Small intestine (tissue), 7 donors: Measurements from ENCODE around the gene PLA2G12A. TPM values are rescaled to one million over a fixed set of nuclear protein-coding genes. Genes with fewer than 3 reads are reported as not detected.
"Not testable (repeated sequence)": the region's sequence is repeated elsewhere in the genome, so short reads cannot be mapped to it uniquely, and the experiment has no call there.

ENCODE experiments used
- DNase-seq, 2 donors: peaks; one replicate each; pipeline versions ENCODE4 v3.0.0 to v3.0.0-alpha.2; 2013
- FAIRE-seq: peaks from 2 replicates; lab custom pipeline; 2012; peaks lifted over from hg19 to GRCh38; lab: Jason Lieb, UNC
- H3K27ac ChIP-seq, 3 donors: one replicate each; pipeline ENCODE4 v1.5.1; 2013; ENCODE audit warnings: low read length in 2 of 3, mild to moderate bottlenecking in 2 of 3, control low read depth in 1 of 3, inconsistent platforms in 1 of 3, low read depth in 1 of 3, moderate library complexity in 1 of 3
- H3K27me3 ChIP-seq, 3 donors: one replicate each; pipeline ENCODE4 v1.6.1; 2013; ENCODE audit warnings: low read length in 3 of 3, inconsistent platforms in 1 of 3; ENCODE audit not compliant: control insufficient read depth in 3 of 3, insufficient read depth in 3 of 3
- H3K36me3 ChIP-seq, 3 donors: one replicate each; pipeline ENCODE4 v1.6.1; 2013; ENCODE audit warnings: low read length in 3 of 3, inconsistent platforms in 1 of 3, low read depth in 1 of 3, mild to moderate bottlenecking in 1 of 3, moderate library complexity in 1 of 3; ENCODE audit not compliant: control insufficient read depth in 3 of 3, insufficient read depth in 2 of 3
- H3K4me1 ChIP-seq, 3 donors: one replicate each; pipeline ENCODE4 v1.6.1; 2013; ENCODE audit warnings: low read length in 2 of 3, inconsistent platforms in 1 of 3, low read depth in 1 of 3, mild to moderate bottlenecking in 1 of 3, moderate library complexity in 1 of 3; ENCODE audit not compliant: control insufficient read depth in 3 of 3, insufficient read depth in 2 of 3
- H3K4me3 ChIP-seq, 3 donors: one replicate each; pipeline ENCODE4 v1.5.1; 2013; ENCODE audit warnings: low read length in 3 of 3, control low read depth in 1 of 3, inconsistent platforms in 1 of 3, low read depth in 1 of 3, mild to moderate bottlenecking in 1 of 3, moderate library complexity in 1 of 3
- H3K9me3 ChIP-seq, 2 donors: one replicate each; pipeline ENCODE4 v1.6.1; 2013; ENCODE audit warnings: low read depth in 1 of 2, low read length in 1 of 2; ENCODE audit not compliant: control insufficient read depth in 2 of 2, insufficient read depth in 1 of 2
- WGBS, 3 donors: extraction: QIAGEN DNeasy Blood & Tissue Kit; methylation state at CpG; one replicate each; pipeline ENCODE4 v1.1.7; 2013; 5-methylcytosine and 5-hydroxymethylcytosine counted together
- polyA plus RNA-seq, 4 donors: library from polyadenylated mRNA; stranded (reverse) in 3 of 4; unstranded in 1 of 4; fragments of 200-250 nt in 3 of 4; fragments of 120-200 nt in 1 of 4; gene quantifications; one replicate each; pipeline versions ENCODE4 v1.2.1 to v1.2.3, GENCODE V29; 2013
- donor health status: healthy with polysubstance abuse.
- donor health status: control.
- donor health status: control.
- donor health status: Bipolar disorder and iron deficiency.
- donor health status: healthy.

PLA2G12A gene
- polyA plus RNA-seq, 4 donors, result 11.4 to 91.9 (median 51.5) TPM

- DNase-seq (no peak), FAIRE-seq (no peak)
Measured at GRCh38 chr4:109682875-109683274, 47.0 kb downstream of the PLA2G12A start.

GRCh38 chr4:109678925-109679324 lies 50.9 kb downstream of the PLA2G12A start:
- not testable (repeated sequence) for H3K4me1 ChIP-seq, FAIRE-seq, DNase-seq, H3K27ac ChIP-seq, H3K36me3 ChIP-seq, H3K4me3 ChIP-seq, H3K27me3 ChIP-seq
- 98 to 100% (median 98%) methylated on average over 14 of the region's 14 CpGs for WGBS, 3 donors
- peaks cover 0 to 29% of the 10 kb centered on the region in 2 donors for H3K9me3 ChIP-seq

More at GRCh38 chr4:109682875-109683274, 47.0 kb downstream of the PLA2G12A start:
- Histone ChIP-seq H3K36me3 (peaks cover 5 to 13% (median 6%) of the 10 kb centered on the region in 3 donors), H3K4me1 (no peaks in the 10 kb centered on the region), H3K9me3 (peaks cover 0 to 29% of the 10 kb centered on the region in 2 donors), H3K27me3 (no peaks in the 10 kb centered on the region), H3K27ac (no peak overlapping the region), H3K4me3 (no peak overlapping the region)
- WGBS, 3 donors, result 97 to 100% (median 97%) methylated on average over 2 of the region's 2 CpGs

GRCh38 chr4:109678472-109678871 lies 51.4 kb downstream of the PLA2G12A start:
- FAIRE-seq, H3K27me3 ChIP-seq, H3K36me3 ChIP-seq, H3K4me3 ChIP-seq, H3K4me1 ChIP-seq, DNase-seq, H3K27ac ChIP-seq: not testable (repeated sequence)
- peaks cover 0 to 29% of the 10 kb centered on the region in 2 donors for H3K9me3 ChIP-seq
- WGBS, 3 donors, result 96 to 99% (median 97%) methylated on average over 26 to 28 of the region's 28 CpGs

- no peak overlapping the region for H3K4me3 ChIP-seq
- no peak overlapping the region for H3K27ac ChIP-seq
- H3K36me3 ChIP-seq, result peaks cover 0 to 2% (median 0%) of the 10 kb centered on the region in 3 donors
- peaks cover 0 to 28% of the 10 kb centered on the region in 2 donors for H3K9me3 ChIP-seq
- WGBS, 3 donors, result 92 to 95% (median 92%) methylated on average over 1 of the region's 1 CpG
- FAIRE-seq (no peak), DNase-seq (no peak)
- no peaks in the 10 kb centered on the region for H3K27me3 ChIP-seq
- H3K4me1 ChIP-seq, result no peaks in the 10 kb centered on the region
Measured at GRCh38 chr4:109676886-109677285, 53.0 kb downstream of the PLA2G12A start.

GRCh38 chr4:109675843-109676242 lies 54.0 kb downstream of the PLA2G12A start:
- DNase-seq (no peak), FAIRE-seq (no peak)
- no peaks in the 10 kb centered on the region for H3K27me3 ChIP-seq
- H3K27ac ChIP-seq, result no peak overlapping the region
- no peak overlapping the region for H3K4me3 ChIP-seq
- H3K36me3 ChIP-seq, result no peaks in the 10 kb centered on the region
- H3K9me3 ChIP-seq, result peaks cover 0 to 23% of the 10 kb centered on the region in 2 donors
- H3K4me1 ChIP-seq, result no peaks in the 10 kb centered on the region
- WGBS, 3 donors, result 95 to 96% (median 96%) methylated on average over 1 of the region's 1 CpG

- WGBS, 3 donors, result 86 to 96% (median 88%) methylated on average over 3 of the region's 3 CpGs
- no peak overlapping the region for H3K27ac ChIP-seq
- no peaks in the 10 kb centered on the region for H3K4me1 ChIP-seq
- no peak overlapping the region for H3K4me3 ChIP-seq
- DNase-seq (no peak), FAIRE-seq (no peak)
- no peaks in the 10 kb centered on the region for H3K36me3 ChIP-seq
- peaks cover 0 to 18% of the 10 kb centered on the region in 2 donors for H3K9me3 ChIP-seq
- no peaks in the 10 kb centered on the region for H3K27me3 ChIP-seq
Measured at GRCh38 chr4:109675181-109675580, 54.7 kb downstream of the PLA2G12A start.

GRCh38 chr4:109673303-109673702 lies 56.6 kb downstream of the PLA2G12A start:
- no peaks in the 10 kb centered on the region for H3K27me3 ChIP-seq
- H3K9me3 ChIP-seq, result peaks cover 0 to 2% of the 10 kb centered on the region in 2 donors
- H3K4me1 ChIP-seq, result no peaks in the 10 kb centered on the region
- H3K36me3 ChIP-seq, result no peaks in the 10 kb centered on the region
- no peak overlapping the region for H3K27ac ChIP-seq
- H3K4me3 ChIP-seq, result no peak overlapping the region
- DNase-seq, result no peak
- 97 to 100% (median 100%) methylated on average over 1 of the region's 1 CpG for WGBS, 3 donors
- no peak for FAIRE-seq

GRCh38 chr4:109672169-109672930 lies 57.5 kb downstream of the PLA2G12A start:
- H3K27ac ChIP-seq, result no peak overlapping the region
- H3K27me3 ChIP-seq, result no peaks in the 10 kb centered on the region
- no peaks in the 10 kb centered on the region for H3K9me3 ChIP-seq
- H3K4me1 ChIP-seq, result no peaks in the 10 kb centered on the region
- FAIRE-seq, result no peak
- no peak overlapping the region for H3K4me3 ChIP-seq
- no peak for DNase-seq
- no peaks in the 10 kb centered on the region for H3K36me3 ChIP-seq
